ENCODE results near the gene CHSY1. TPM values are rescaled to one million over a fixed set of nuclear protein-coding genes. Genes with fewer than 3 reads are reported as not detected.

CHSY1 gene
- total RNA-seq, 1 donor from 2014 or later = 23.3 TPM

GRCh38 chr15:101233651-101234280, 18.1 kb downstream of the CHSY1 start:
- H3K9ac ChIP-seq = no peak overlapping the region
- Mint-ChIP-seq H3K9me3 (peaks cover 25% of the 10 kb centered on the region), H3K4me1 (peaks cover 6% of the 10 kb centered on the region), H3K27me3 (ENCODE audit: insufficient read depth, low read depth) (no peaks in the 10 kb centered on the region), H3K36me3 (peaks cover 69% of the 10 kb centered on the region), H3K27ac (no peak overlapping the region), H3K4me3 (no peak overlapping the region)
- H3K27me3 ChIP-seq = no peaks in the 10 kb centered on the region
- no peak overlapping the region for H3K4me3 ChIP-seq
- no peak overlapping the region for H2AFZ ChIP-seq (replicated peaks)
- no peaks in the 10 kb centered on the region for H3K36me3 ChIP-seq
- no peak for TF ChIP-seq EZH2 (IDR thresholded peaks at IDR 0.05)
- no peak for TF ChIP-seq EZH2phosphoT487 (IDR thresholded peaks at IDR 0.05)
- TF ChIP-seq, protein P1, sequence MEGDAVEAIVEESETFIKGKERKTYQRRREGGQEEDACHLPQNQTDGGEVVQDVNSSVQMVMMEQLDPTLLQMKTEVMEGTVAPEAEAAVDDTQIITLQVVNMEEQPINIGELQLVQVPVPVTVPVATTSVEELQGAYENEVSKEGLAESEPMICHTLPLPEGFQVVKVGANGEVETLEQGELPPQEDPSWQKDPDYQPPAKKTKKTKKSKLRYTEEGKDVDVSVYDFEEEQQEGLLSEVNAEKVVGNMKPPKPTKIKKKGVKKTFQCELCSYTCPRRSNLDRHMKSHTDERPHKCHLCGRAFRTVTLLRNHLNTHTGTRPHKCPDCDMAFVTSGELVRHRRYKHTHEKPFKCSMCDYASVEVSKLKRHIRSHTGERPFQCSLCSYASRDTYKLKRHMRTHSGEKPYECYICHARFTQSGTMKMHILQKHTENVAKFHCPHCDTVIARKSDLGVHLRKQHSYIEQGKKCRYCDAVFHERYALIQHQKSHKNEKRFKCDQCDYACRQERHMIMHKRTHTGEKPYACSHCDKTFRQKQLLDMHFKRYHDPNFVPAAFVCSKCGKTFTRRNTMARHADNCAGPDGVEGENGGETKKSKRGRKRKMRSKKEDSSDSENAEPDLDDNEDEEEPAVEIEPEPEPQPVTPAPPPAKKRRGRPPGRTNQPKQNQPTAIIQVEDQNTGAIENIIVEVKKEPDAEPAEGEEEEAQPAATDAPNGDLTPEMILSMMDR (IDR thresholded peaks at IDR 0.05) = no peak
- no peaks in the 10 kb centered on the region for H3F3A ChIP-seq (ENCODE audit: low read depth)
- H3K4me1 ChIP-seq = peaks cover 4% of the 10 kb centered on the region
- peaks cover 48% of the 10 kb centered on the region for H4K20me1 ChIP-seq (ENCODE audit: low read depth)
- no peak for DNase-seq (ENCODE audit: low spot score)
- H3K79me2 ChIP-seq (ENCODE audit: low read depth) = peaks cover 90% of the 10 kb centered on the region
- no peak overlapping the region for H3K27ac ChIP-seq
- peaks cover under 1% of the 10 kb centered on the region for H3K9me3 ChIP-seq (ENCODE audit: low read depth)
- no peak overlapping the region for H3K4me2 ChIP-seq

GRCh38 chr15:101232677-101233076, 19.2 kb downstream of the CHSY1 start:
- no peak overlapping the region for H3K4me2 ChIP-seq

GRCh38 chr15:101228313-101228712, 23.5 kb downstream of the CHSY1 start:
- Histone ChIP-seq H3K9me3 (ENCODE audit: low read depth) (peaks cover 4% of the 10 kb centered on the region), H2AFZ (replicated peaks) (no peak overlapping the region), H3K79me2 (ENCODE audit: low read depth) (peaks cover 97% of the 10 kb centered on the region), H3K27me3 (no peaks in the 10 kb centered on the region), H4K20me1 (ENCODE audit: low read depth) (peaks cover 55% of the 10 kb centered on the region), H3K36me3 (peaks cover 5% of the 10 kb centered on the region), H3F3A (ENCODE audit: low read depth) (no peaks in the 10 kb centered on the region), H3K9ac (no peak overlapping the region), H3K27ac (no peak overlapping the region), H3K4me2 (no peak overlapping the region), H3K4me3 (no peak overlapping the region), H3K4me1 (peaks cover 4% of the 10 kb centered on the region)
- Mint-ChIP-seq H3K36me3 (peaks cover 69% of the 10 kb centered on the region), H3K27ac (no peak overlapping the region), H3K9me3 (peaks cover 23% of the 10 kb centered on the region), H3K4me3 (no peak overlapping the region), H3K27me3 (ENCODE audit: insufficient read depth, low read depth) (peaks cover 2% of the 10 kb centered on the region), H3K4me1 (peaks cover 8% of the 10 kb centered on the region)
- no peak for DNase-seq (ENCODE audit: low spot score)
- TF ChIP-seq EZH2phosphoT487 (IDR thresholded peaks at IDR 0.05) (no peak), EZH2 (IDR thresholded peaks at IDR 0.05) (no peak)
- TF ChIP-seq, protein P1 (IDR thresholded peaks at IDR 0.05) = no peak

More at GRCh38 chr15:101232677-101233076, 19.2 kb downstream of the CHSY1 start:
- peaks cover 4% of the 10 kb centered on the region for H3K9me3 ChIP-seq (ENCODE audit: low read depth)
- peaks cover 40% of the 10 kb centered on the region for H4K20me1 ChIP-seq (ENCODE audit: low read depth)
- no peak overlapping the region for H3K9ac ChIP-seq
- H3F3A ChIP-seq (ENCODE audit: low read depth) = no peaks in the 10 kb centered on the region
- H3K27ac ChIP-seq = no peak overlapping the region
- Mint-ChIP-seq H3K4me1 (peaks cover 6% of the 10 kb centered on the region), H3K36me3 (peaks cover 69% of the 10 kb centered on the region), H3K4me3 (no peak overlapping the region), H3K27me3 (ENCODE audit: insufficient read depth, low read depth) (no peaks in the 10 kb centered on the region), H3K9me3 (peaks cover 29% of the 10 kb centered on the region), H3K27ac (no peak overlapping the region)
- peaks cover 90% of the 10 kb centered on the region for H3K79me2 ChIP-seq (ENCODE audit: low read depth)
- TF ChIP-seq EZH2 (IDR thresholded peaks at IDR 0.05) (no peak), EZH2phosphoT487 (IDR thresholded peaks at IDR 0.05) (no peak)
- TF ChIP-seq, protein P1 (IDR thresholded peaks at IDR 0.05) = no peak
- no peaks in the 10 kb centered on the region for H3K27me3 ChIP-seq
- no peak overlapping the region for H2AFZ ChIP-seq (replicated peaks)
- H3K36me3 ChIP-seq = peaks cover 5% of the 10 kb centered on the region
- peak; percentile 27 for DNase-seq (ENCODE audit: low spot score)
- H3K4me3 ChIP-seq = no peak overlapping the region
- peaks cover 4% of the 10 kb centered on the region for H3K4me1 ChIP-seq

All from neural progenitor cell (in vitro differentiated cells).